Measurements from ENCODE around the gene TANC1.

Gene TANC1

DNA sequence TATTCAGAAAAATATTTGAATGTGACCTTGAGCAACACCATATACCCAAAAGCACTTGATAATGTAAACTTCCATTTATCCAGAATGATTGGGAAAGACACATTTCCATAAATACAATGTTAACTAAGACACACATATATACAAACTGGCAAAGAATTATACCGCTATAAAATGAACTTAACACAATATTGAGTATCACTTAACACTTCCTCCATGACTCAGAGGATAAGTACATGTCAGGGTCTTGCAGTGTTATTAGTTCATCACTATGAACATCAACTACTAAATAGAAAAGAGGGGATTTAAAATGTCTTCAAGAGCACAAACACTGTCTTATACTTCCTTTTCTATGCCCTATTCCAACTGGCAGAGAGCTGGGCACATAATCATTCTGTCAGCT, 299.5 kb downstream of the TANC1 start:
- no peak for DNase-seq (ENCODE audit: low read depth)

DNA sequence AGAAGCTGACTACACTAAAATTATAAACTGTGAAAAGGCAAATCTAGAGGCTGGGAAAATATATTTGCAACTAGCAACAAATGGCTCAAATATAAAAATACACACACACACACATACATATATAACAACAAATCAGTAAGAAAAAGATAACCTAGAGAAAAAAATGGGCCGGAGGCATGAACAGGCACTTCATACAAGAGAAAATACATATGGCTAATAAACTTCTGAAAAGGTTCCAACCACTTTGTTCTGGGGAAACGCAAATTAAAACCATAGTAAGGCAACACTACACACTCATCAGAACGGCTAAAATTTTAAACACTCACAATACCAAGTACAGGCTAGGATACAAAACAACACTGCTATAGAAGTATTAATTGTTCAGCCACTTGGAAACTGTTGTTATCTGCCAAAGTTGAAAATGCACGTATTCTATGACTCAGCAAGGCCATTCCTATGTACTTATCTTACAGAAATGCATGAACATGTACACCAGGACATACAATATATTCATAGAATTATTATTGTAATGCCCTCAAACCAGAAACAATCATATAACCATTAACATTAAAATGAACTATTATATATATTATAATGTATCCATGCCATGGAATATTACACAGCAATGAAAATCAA, 302.4 kb downstream of the TANC1 start:
- DNase-seq (ENCODE audit: low read depth), result no peak

DNA sequence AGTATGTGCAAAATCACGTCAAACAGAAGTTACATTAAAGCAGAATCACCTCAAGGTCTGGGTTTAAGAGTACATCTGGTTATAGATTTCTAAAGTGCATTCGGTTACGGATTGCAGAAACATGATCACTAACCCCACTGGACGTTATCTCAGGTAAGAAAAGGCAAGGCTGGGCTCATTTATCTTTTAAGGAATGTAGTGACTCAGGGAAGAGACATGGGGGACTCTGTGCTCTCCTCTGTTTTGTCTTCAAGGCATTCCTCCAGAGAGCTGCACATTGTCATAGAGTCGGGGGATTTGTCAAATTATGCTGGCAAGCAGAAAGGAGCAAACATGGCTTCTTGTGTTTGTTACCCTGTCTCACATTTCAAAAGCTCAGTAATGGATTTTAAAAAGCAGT, 303.7 kb downstream of the TANC1 start:
- no peak for DNase-seq (ENCODE audit: low read depth)

DNA sequence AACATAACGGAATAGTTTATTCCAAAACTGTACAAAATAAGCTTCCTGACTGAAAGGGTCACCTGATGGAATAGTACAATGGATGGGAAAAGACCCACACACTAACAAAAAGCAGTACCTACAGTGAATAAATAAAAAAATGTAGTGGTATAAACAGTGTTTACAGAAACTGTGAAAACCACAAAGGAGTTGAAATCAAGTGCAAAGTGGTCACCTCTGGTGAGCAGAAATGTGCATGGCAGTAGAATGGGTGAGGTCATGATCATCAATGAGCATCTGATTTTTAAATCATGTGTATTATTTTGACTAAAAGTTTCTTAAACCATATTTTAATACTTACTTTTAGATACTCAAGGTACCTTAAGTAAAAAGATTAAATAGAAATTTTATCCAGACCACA, 306.7 kb downstream of the TANC1 start:
- no peak for DNase-seq (ENCODE audit: low read depth)

DNA sequence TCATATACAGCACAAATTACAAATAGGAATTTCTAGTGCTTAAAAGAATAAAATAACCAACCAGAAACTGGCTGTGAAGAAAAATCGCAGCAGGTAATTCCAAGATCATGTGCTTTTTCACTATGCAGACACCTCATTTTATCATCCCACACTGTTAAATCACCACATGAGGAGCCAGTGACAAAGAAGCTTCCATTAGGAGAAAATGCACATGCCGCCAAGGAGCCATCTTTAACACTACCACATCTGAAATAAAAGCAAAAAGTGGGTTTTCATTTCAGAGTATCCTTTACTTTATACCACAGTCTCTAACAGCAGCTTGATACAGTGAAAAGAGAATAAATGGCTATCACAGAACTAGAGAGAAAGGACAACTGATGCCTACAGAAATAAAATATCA, 311.3 kb downstream of the TANC1 start:
- no peak for DNase-seq (ENCODE audit: low read depth)

DNA sequence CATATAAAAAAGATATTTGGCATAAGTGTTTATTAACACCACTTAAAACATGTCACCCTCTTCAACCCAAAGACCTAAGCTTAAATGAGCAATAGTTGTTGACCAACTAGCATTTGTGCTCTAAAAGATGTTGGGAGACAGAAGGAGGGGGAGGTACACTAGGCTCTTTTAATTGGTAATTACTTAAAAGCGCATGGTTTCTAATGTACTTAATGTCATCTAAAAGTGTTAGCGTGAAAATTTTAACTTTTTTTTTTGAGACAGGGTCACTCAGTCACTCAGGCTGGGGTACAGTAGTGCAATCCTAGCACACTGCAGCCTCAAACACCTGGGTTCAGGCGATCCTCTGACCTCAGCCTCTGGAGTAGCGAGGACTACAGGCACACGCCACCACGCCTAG, 312.6 kb downstream of the TANC1 start:
- DNase-seq (ENCODE audit: low read depth), result no peak

All from stimulated activated CD8-positive, alpha-beta memory T cell treated with anti-CD3 and anti-CD28 coated beads, Interleukin-4, amount 100 ng/mL, for 24 hours (primary cell).